Measurements from ENCODE around the gene HES4.
A peak's percentile ranks its signal among the peaks of the same experiment; 100 is the strongest.
"Not testable (repeated sequence)": the region's sequence is repeated elsewhere in the genome, so short reads cannot be mapped to it uniquely, and the experiment has no call there.

HES4 gene

GRCh38 chr1:1021920-1022259 lies 22.0 kb upstream of the HES4 start:
- no peak for DNase-seq (ENCODE audit: low read depth)
- H3K9ac ChIP-seq (ENCODE audit: low read length): no peak overlapping the region
- H3K27me3 ChIP-seq (replicated peaks; ENCODE audit: control insufficient read depth, insufficient read depth, low read length): no peaks in the 10 kb centered on the region
- no peak overlapping the region for H3K4me3 ChIP-seq (ENCODE audit: low read length)
- H3K36me3 ChIP-seq (ENCODE audit: control insufficient read depth, insufficient read depth, low read length, severe bottlenecking): no peaks in the 10 kb centered on the region
- H3K9me3 ChIP-seq (ENCODE audit: control insufficient read depth, low read length): no peaks in the 10 kb centered on the region
- peaks cover 4% of the 10 kb centered on the region for H3K4me1 ChIP-seq (ENCODE audit: control insufficient read depth, insufficient read depth, low read length)

GRCh38 chr1:1021010-1021919 lies 21.4 kb upstream of the HES4 start:
- no peaks in the 10 kb centered on the region for H3K9me3 ChIP-seq (ENCODE audit: control insufficient read depth, low read length)
- no peaks in the 10 kb centered on the region for H3K27me3 ChIP-seq (replicated peaks; ENCODE audit: control insufficient read depth, insufficient read depth, low read length)
- H3K4me1 ChIP-seq (ENCODE audit: control insufficient read depth, insufficient read depth, low read length): peaks cover 4% of the 10 kb centered on the region
- DNase-seq (ENCODE audit: low read depth): peak; percentile 57
- H3K4me3 ChIP-seq (ENCODE audit: low read length): no peak overlapping the region
- H3K36me3 ChIP-seq (ENCODE audit: control insufficient read depth, insufficient read depth, low read length, severe bottlenecking): no peaks in the 10 kb centered on the region
- no peak overlapping the region for H3K9ac ChIP-seq (ENCODE audit: low read length)

GRCh38 chr1:1020415-1021009 lies 20.6 kb upstream of the HES4 start:
- peak overlapping the region; percentile 49 for H3K9ac ChIP-seq (ENCODE audit: low read length)
- H3K36me3 ChIP-seq (ENCODE audit: control insufficient read depth, insufficient read depth, low read length, severe bottlenecking): no peaks in the 10 kb centered on the region
- H3K27me3 ChIP-seq (replicated peaks; ENCODE audit: control insufficient read depth, insufficient read depth, low read length): no peaks in the 10 kb centered on the region
- H3K4me1 ChIP-seq (ENCODE audit: control insufficient read depth, insufficient read depth, low read length): peaks cover 4% of the 10 kb centered on the region
- peak overlapping the region; percentile 72 for H3K4me3 ChIP-seq (ENCODE audit: low read length)
- peak; percentile 52 for DNase-seq (ENCODE audit: low read depth)
- H3K9me3 ChIP-seq (ENCODE audit: control insufficient read depth, low read length): no peaks in the 10 kb centered on the region

GRCh38 chr1:1020000-1020404 lies 20.1 kb upstream of the HES4 start, which contains the start of gene AGRN:
TSS of gene AGRN (plus strand) at chr1:1020120. CDS start at chr1:1020173, 53 bp downstream.
- no peaks in the 10 kb centered on the region for H3K9me3 ChIP-seq (ENCODE audit: control insufficient read depth, low read length)
- DNase-seq (ENCODE audit: low read depth): no peak
- peak within 1 kb of the TSS; percentile 54 for H3K9ac ChIP-seq (ENCODE audit: low read length)
- peaks cover 4% of the 10 kb centered on the region for H3K4me1 ChIP-seq (ENCODE audit: control insufficient read depth, insufficient read depth, low read length)
- H3K36me3 ChIP-seq (ENCODE audit: control insufficient read depth, insufficient read depth, low read length, severe bottlenecking): no peaks in the 10 kb centered on the region
- H3K27me3 ChIP-seq (replicated peaks; ENCODE audit: control insufficient read depth, insufficient read depth, low read length): no peaks in the 10 kb centered on the region
- peak within 1 kb of the TSS; percentile 72 for H3K4me3 ChIP-seq (ENCODE audit: low read length)

GRCh38 chr1:1019122-1019999 lies 19.5 kb upstream of the HES4 start:
- no peaks in the 10 kb centered on the region for H3K27me3 ChIP-seq (replicated peaks; ENCODE audit: control insufficient read depth, insufficient read depth, low read length)
- DNase-seq (ENCODE audit: low read depth): peak; percentile 95
- peak overlapping the region; percentile 47 for H3K4me3 ChIP-seq (ENCODE audit: low read length)
- H3K36me3 ChIP-seq (ENCODE audit: control insufficient read depth, insufficient read depth, low read length, severe bottlenecking): no peaks in the 10 kb centered on the region
- H3K9me3 ChIP-seq (ENCODE audit: control insufficient read depth, low read length): no peaks in the 10 kb centered on the region
- H3K9ac ChIP-seq (ENCODE audit: low read length): peak overlapping the region; percentile 54
- peaks cover 4% of the 10 kb centered on the region for H3K4me1 ChIP-seq (ENCODE audit: control insufficient read depth, insufficient read depth, low read length)

GRCh38 chr1:1018321-1018685 lies 18.4 kb upstream of the HES4 start:
- H3K4me1 ChIP-seq (ENCODE audit: control insufficient read depth, insufficient read depth, low read length): peaks cover 11% of the 10 kb centered on the region
- H3K4me3 ChIP-seq (ENCODE audit: low read length); DNase-seq (ENCODE audit: low read depth); H3K27me3 ChIP-seq (replicated peaks; ENCODE audit: control insufficient read depth, insufficient read depth, low read length); H3K9ac ChIP-seq (ENCODE audit: low read length); H3K9me3 ChIP-seq (ENCODE audit: control insufficient read depth, low read length); H3K36me3 ChIP-seq (ENCODE audit: control insufficient read depth, insufficient read depth, low read length, severe bottlenecking): not testable (repeated sequence)

- H3K27me3 ChIP-seq (replicated peaks; ENCODE audit: control insufficient read depth, insufficient read depth, low read length); H3K36me3 ChIP-seq (ENCODE audit: control insufficient read depth, insufficient read depth, low read length, severe bottlenecking); DNase-seq (ENCODE audit: low read depth); H3K4me3 ChIP-seq (ENCODE audit: low read length); H3K9me3 ChIP-seq (ENCODE audit: control insufficient read depth, low read length); H3K9ac ChIP-seq (ENCODE audit: low read length): not testable (repeated sequence)
- peaks cover 14% of the 10 kb centered on the region for H3K4me1 ChIP-seq (ENCODE audit: control insufficient read depth, insufficient read depth, low read length)
These were observed 17.8 kb upstream of the HES4 start for GRCh38 chr1:1017397-1018320.

- Histone ChIP-seq H3K9ac (ENCODE audit: low read length) (no peak overlapping the region), H3K4me3 (ENCODE audit: low read length) (no peak overlapping the region), H3K9me3 (ENCODE audit: control insufficient read depth, low read length) (no peaks in the 10 kb centered on the region), H3K4me1 (ENCODE audit: control insufficient read depth, insufficient read depth, low read length) (peaks cover 11% of the 10 kb centered on the region), H3K36me3 (ENCODE audit: control insufficient read depth, insufficient read depth, low read length, severe bottlenecking) (no peaks in the 10 kb centered on the region), H3K27me3 (replicated peaks; ENCODE audit: control insufficient read depth, insufficient read depth, low read length) (no peaks in the 10 kb centered on the region)
- DNase-seq (ENCODE audit: low read depth): peak; percentile 38
These were observed 15.1 kb upstream of the HES4 start for GRCh38 chr1:1014799-1015681.

- H3K4me1 ChIP-seq (ENCODE audit: control insufficient read depth, insufficient read depth, low read length): peaks cover 11% of the 10 kb centered on the region
- no peak for DNase-seq (ENCODE audit: low read depth)
- H3K27me3 ChIP-seq (replicated peaks; ENCODE audit: control insufficient read depth, insufficient read depth, low read length): no peaks in the 10 kb centered on the region
- peak overlapping the region; percentile 88 for H3K9ac ChIP-seq (ENCODE audit: low read length)
- H3K4me3 ChIP-seq (ENCODE audit: low read length): peak overlapping the region; percentile 91
- H3K36me3 ChIP-seq (ENCODE audit: control insufficient read depth, insufficient read depth, low read length, severe bottlenecking): no peaks in the 10 kb centered on the region
- no peaks in the 10 kb centered on the region for H3K9me3 ChIP-seq (ENCODE audit: control insufficient read depth, low read length)
These were observed 14.2 kb upstream of the HES4 start for GRCh38 chr1:1013922-1014648.

Data from adipocyte (in vitro differentiated cells).